ENCODE results near the gene RC3H1. TPM values are rescaled to one million over a fixed set of nuclear protein-coding genes. Genes with fewer than 3 reads are reported as not detected.

RC3H1 gene
- total RNA-seq, 4 donors from 2014 or later, result 26.2 to 37.3 (median 31.1) TPM

DNA sequence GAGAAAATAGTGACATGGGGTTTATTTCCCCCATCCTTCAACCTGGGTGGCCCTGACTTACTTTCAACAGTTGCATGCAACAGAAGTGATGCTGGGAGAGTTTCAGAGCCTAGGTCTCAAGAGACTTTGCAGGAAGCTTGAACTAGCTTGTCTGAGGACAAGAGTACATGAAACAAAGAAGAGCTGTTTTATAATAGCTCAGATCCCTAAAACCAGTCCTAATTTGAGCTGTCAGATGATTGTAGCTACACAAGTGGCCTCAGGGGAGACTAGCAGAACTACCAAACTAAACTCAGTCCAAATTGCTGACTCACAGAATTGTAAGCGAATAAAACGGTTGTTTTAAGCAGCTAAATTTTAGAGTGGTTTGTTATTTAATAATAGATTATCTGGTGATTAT is 17.1 kb downstream of the RC3H1 start:
- no peak overlapping the region for H3K27ac ChIP-seq
- H3K27me3 ChIP-seq, result no peaks in the 10 kb centered on the region
- no peaks in the 10 kb centered on the region for H3K9me3 ChIP-seq
- no peak overlapping the region for H3K4me3 ChIP-seq
- no peak for TF ChIP-seq POLR2A (IDR thresholded peaks at IDR 0.05)
- TF ChIP-seq, protein P1, sequence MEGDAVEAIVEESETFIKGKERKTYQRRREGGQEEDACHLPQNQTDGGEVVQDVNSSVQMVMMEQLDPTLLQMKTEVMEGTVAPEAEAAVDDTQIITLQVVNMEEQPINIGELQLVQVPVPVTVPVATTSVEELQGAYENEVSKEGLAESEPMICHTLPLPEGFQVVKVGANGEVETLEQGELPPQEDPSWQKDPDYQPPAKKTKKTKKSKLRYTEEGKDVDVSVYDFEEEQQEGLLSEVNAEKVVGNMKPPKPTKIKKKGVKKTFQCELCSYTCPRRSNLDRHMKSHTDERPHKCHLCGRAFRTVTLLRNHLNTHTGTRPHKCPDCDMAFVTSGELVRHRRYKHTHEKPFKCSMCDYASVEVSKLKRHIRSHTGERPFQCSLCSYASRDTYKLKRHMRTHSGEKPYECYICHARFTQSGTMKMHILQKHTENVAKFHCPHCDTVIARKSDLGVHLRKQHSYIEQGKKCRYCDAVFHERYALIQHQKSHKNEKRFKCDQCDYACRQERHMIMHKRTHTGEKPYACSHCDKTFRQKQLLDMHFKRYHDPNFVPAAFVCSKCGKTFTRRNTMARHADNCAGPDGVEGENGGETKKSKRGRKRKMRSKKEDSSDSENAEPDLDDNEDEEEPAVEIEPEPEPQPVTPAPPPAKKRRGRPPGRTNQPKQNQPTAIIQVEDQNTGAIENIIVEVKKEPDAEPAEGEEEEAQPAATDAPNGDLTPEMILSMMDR (IDR thresholded peaks at IDR 0.05), result no peak
- no peaks in the 10 kb centered on the region for H3K36me3 ChIP-seq
- no peak for DNase-seq
- peaks cover 0 to 10% (median 0%) of the 10 kb centered on the region in 4 donors for H3K4me1 ChIP-seq

- DNase-seq, result no peak
- H3K27me3 ChIP-seq, result no peaks in the 10 kb centered on the region
- H3K36me3 ChIP-seq, result no peaks in the 10 kb centered on the region
- H3K4me3 ChIP-seq, result no peak overlapping the region
- H3K9me3 ChIP-seq, result no peaks in the 10 kb centered on the region
- H3K27ac ChIP-seq, result no peak overlapping the region
- H3K4me1 ChIP-seq, result peaks cover 0 to 10% (median 0%) of the 10 kb centered on the region in 4 donors
- TF ChIP-seq POLR2A (IDR thresholded peaks at IDR 0.05), result no peak
- TF ChIP-seq, protein P1 (IDR thresholded peaks at IDR 0.05), result no peak
Measured at GRCh38 chr1:174003867-174004266, 18.3 kb downstream of the RC3H1 start.

- peaks cover 0 to 5% (median 0%) of the 10 kb centered on the region in 3 donors for H3K36me3 ChIP-seq
- H3K27ac ChIP-seq, result no peak overlapping the region
- no peaks in the 10 kb centered on the region for H3K9me3 ChIP-seq
- no peaks in the 10 kb centered on the region for H3K27me3 ChIP-seq
- no peak for DNase-seq
- no peak overlapping the region for H3K4me3 ChIP-seq
- H3K4me1 ChIP-seq, result peaks cover 0 to 14% (median 0%) of the 10 kb centered on the region in 4 donors
- TF ChIP-seq POLR2A (IDR thresholded peaks at IDR 0.05), result no peak
- TF ChIP-seq, protein P1 (IDR thresholded peaks at IDR 0.05), result no peak
Measured at GRCh38 chr1:174001573-174001972, 20.6 kb downstream of the RC3H1 start.

GRCh38 chr1:174000371-174000770 is 21.8 kb downstream of the RC3H1 start:
- H3K4me1 ChIP-seq, result peaks cover 0 to 14% (median 0%) of the 10 kb centered on the region in 4 donors
- no peak for DNase-seq

GRCh38 chr1:173997791-173998190 is 24.4 kb downstream of the RC3H1 start:
- TF ChIP-seq POLR2A (IDR thresholded peaks at IDR 0.05), result no peak
- TF ChIP-seq, protein P1 (IDR thresholded peaks at IDR 0.05), result no peak
- Histone ChIP-seq H3K27me3 (no peaks in the 10 kb centered on the region), H3K4me3 (no peak overlapping the region), H3K36me3 (peaks cover 0 to 27% (median 0%) of the 10 kb centered on the region in 3 donors), H3K4me1 (peaks cover 0 to 14% (median 0%) of the 10 kb centered on the region in 4 donors), H3K9me3 (no peaks in the 10 kb centered on the region), H3K27ac (no peak overlapping the region)
- no peak for DNase-seq

More at GRCh38 chr1:174000371-174000770, 21.8 kb downstream of the RC3H1 start:
- no peaks in the 10 kb centered on the region for H3K27me3 ChIP-seq
- H3K9me3 ChIP-seq, result no peaks in the 10 kb centered on the region
- no peak overlapping the region for H3K4me3 ChIP-seq
- no peak overlapping the region for H3K27ac ChIP-seq
- peaks cover 0 to 15% (median 0%) of the 10 kb centered on the region in 3 donors for H3K36me3 ChIP-seq
- TF ChIP-seq, protein P1 (IDR thresholded peaks at IDR 0.05), result no peak
- no peak for TF ChIP-seq POLR2A (IDR thresholded peaks at IDR 0.05)

DNA sequence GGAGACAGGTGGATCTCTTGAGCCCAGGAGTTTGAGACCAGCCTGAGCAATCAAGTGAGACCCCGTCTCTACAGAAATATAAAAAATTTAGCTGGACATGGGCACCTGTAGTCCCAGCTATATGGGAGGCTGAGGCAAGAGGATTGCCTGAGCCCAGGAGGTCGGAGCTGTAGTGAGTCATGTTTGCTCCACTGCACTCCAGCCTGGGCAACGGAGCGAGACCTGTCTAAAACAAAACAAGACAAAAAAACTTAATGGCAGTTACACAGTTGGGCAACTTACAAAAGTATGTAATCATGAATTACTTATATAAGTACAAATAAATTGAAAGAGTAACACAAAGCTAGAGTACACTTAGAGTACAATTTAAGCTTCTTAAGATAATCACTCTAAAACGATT is 25.2 kb downstream of the RC3H1 start:
- Histone ChIP-seq H3K36me3 (peaks cover 0 to 35% (median 0%) of the 10 kb centered on the region in 3 donors), H3K4me1 (peaks cover 0 to 14% (median 0%) of the 10 kb centered on the region in 4 donors), H3K4me3 (no peak overlapping the region), H3K27me3 (no peaks in the 10 kb centered on the region), H3K9me3 (no peaks in the 10 kb centered on the region), H3K27ac (no peak overlapping the region)
- TF ChIP-seq, protein P1 (IDR thresholded peaks at IDR 0.05), result no peak
- TF ChIP-seq POLR2A (IDR thresholded peaks at IDR 0.05), result no peak
- no peak for DNase-seq

Measured in Peyer's patch (tissue), 4 donors.